HG02798 (cell line): Measurements from ENCODE around the gene ATP5PB.

Experiments
- ATAC-seq: cut with Tn5 transposase; IDR thresholded peaks from one replicate; pipeline ENCODE4 v1.9.1; 2021; ENCODE audit warnings: mild to moderate bottlenecking; ENCODE audit not compliant: unreplicated experiment, poor library complexity

The ATP5PB gene

DNA sequence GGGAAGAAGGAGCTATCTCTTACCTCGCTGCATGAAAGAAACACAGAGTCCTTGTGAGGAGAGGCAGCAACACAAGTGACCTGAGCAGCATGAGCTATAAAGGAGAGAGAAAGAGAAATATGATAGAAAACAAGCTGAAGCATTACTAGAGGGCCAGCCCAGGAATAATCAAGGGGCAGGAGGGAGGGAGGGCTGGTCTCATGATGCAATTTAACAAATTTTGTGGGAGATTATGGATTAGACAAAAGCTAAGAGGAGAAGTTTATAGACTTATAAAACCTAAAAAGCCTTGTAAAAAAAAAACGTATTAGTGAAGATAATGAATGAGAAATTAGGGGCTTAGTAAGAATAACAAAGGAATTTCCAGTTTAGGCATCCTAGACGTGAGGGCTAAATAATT, 5.2 kb upstream of the ATP5PB start:
- no peak for ATAC-seq

- no peak for ATAC-seq
Observed at GRCh38 chr1:111446546-111446945, 2.7 kb upstream of the ATP5PB start.

DNA sequence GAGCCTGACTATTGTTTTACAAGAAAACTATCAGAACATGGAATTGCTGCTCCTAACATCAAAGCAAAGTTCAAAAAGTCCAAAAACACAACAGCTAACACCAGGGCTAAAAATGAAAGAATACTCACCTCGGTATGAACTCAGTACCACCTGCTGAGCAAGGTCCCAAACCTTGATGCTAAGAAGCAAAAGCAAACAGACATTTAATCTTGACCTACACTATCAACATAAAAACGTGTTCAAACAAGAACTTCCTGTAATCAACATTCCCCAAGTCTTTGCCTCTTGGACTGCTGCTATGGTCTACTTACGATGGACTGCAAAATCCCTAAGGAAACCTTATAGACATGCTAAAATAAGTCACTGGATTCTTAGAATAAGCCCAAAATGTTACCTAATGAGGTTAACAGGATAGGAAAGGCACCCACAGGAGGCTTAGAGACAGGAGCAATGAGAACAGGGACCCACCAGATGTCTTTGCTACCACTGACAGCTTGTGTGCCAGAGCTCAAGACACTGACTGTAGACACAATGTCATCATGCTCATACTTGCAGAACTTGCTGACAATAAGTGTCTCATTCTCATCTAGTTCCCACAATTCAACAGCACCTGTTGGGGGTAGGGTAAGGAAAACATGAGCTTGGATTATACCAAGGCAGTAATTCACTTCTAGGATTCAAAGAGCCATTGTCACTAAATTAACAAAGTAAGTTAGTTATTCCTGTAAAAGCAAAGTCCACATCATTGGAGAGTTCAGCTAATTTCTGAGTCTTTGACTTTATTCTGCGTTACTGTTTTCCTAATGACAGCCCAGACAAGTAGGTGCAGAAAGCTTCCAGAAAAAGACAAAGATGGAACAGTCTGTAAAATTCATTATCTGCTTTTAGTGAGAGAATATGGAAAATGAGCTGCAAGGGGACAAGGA, 2.0 kb upstream of the ATP5PB start:
- ATAC-seq = no peak

GRCh38 chr1:111448482-111448917, 764 bp upstream of the ATP5PB start:
- peak; percentile 0 for ATAC-seq

DNA sequence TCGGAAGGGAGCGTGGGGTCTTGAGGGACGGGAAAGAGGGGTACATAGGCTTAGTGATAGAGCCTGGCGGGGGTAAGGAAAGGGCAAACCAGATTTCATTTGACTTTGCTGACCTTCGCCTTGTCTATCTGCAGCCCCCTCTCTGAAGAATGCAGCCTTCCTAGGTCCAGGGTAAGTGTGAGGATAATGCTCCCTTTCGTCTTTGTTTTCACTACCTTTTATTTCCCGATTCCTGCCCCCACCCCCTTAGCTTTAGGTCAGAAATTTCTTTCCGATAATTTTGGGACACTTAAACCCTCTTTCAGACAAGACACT, 396 bp downstream of the ATP5PB start:
- no peak for ATAC-seq

GRCh38 chr1:111450185-111450584, 921 bp downstream of the ATP5PB start:
- no peak for ATAC-seq

DNA sequence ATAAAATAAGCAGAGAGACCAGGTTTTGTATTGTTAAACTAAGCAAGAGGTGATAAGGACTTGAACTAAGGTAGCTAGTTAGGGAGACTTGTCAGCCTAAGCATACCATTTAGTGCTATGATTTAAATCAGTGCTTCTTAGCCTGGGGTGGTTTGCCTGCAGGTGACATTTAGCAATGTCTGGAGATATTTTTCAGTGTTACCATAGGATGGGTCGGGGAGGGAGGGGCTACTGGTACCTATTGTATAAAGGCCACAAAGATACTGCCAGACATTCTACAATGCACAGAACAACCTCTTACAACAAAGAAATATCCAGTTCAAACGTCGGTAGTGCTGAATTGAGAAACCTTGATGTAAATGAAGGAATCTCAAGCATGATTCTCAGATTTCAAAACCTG, 3.3 kb downstream of the ATP5PB start:
- no peak for ATAC-seq

DNA sequence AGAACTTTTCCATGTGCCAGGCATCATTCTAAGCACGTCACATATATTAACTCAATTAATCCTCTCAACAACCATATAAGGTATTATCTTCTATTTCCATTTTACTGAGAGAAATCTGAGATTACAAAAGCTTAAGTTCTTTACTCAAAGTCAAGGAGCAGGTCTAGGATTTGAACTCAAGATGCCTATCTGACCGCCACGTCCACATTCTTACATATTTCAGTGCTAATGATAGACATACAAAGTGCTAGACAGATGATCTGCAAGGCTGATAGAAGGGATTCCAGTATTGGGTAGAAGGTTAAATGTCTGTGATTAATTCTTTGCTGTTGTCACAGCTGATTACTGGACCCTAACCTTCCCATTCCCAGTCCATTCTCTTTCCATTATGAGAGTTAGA, 4.4 kb downstream of the ATP5PB start:
- no peak for ATAC-seq

GRCh38 chr1:111454859-111455641, 5.8 kb downstream of the ATP5PB start:
- no peak for ATAC-seq

DNA sequence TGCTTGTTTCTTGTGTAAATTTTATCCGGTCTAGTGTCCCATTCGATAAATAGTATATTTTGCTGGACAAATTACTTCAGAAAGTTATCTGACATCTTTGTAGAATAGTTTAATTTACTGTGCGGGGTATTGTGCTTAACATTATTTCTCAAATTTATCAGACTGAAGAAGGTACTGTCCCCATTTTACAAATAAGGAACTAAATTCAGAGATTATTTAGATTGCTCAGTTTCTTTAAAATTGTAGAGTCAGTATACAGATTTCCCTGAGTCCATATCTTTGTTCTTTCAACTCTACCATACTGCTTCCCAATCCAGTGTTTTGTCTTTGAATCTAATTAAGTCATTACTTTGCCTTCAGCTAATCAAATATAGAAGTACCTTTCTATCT, 6.4 kb downstream of the ATP5PB start:
- ATAC-seq = no peak

GRCh38 chr1:111461765-111462164, 12.5 kb downstream of the ATP5PB start:
- no peak for ATAC-seq

DNA sequence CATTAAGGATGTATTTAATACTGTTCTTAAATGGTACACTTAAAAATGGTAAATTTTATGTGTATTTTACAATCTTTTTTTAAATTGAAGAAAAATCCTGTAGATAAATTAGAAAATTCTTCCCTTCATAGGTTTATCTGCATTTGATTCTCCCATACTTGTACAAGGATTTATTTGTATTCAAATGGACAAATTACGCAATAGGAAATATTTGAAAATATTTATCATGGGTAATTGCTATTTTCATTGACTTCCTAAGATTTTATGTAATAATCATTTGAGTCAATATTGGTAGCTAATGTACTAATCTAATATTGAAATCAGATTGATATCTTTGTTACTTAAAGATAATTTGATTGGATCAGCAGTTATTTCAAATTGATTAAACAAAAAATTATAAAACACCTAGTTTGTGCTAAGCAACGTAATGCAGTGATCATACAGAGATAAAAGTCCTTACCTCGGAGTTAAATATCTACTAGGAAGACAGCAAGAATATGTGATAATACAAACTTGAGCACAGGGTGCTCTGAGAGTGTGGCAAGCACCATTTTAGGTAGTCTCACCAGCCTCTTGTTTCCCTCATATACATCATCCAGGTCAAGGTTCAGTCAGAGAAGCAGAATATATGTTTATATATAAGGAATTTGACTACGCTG, 13.2 kb downstream of the ATP5PB start:
- no peak for ATAC-seq

DNA sequence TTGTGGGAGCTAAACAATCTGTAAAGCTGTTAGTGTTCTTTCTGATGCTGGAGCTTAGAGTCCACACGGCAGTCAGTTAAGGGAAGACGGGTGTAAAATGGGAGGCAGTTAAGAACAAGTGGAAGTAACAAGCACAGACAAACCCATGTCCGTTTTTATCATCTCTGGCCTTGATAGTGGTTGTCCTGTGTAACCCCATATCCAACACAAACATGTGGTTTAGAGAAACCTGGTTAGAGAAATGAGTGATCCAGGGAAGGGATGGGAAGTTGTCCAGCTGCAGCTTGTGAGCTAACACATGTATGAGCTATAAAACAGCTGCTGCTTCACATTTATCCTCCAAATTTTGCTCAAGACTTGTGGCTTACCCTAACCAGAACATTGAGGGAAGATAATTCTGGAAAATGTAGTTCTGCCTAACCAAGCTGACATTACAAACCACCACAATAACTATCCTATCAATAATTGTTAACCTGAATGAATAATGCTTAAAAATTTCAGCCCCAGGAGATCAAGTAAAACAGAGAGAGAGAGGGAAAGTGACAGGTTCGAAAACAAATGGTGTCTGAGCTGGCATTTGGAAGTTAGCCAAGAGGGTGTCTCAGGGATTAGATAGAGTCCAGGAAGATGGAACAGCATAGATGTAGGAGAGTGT, 13.9 kb downstream of the ATP5PB start:
- no peak for ATAC-seq

DNA sequence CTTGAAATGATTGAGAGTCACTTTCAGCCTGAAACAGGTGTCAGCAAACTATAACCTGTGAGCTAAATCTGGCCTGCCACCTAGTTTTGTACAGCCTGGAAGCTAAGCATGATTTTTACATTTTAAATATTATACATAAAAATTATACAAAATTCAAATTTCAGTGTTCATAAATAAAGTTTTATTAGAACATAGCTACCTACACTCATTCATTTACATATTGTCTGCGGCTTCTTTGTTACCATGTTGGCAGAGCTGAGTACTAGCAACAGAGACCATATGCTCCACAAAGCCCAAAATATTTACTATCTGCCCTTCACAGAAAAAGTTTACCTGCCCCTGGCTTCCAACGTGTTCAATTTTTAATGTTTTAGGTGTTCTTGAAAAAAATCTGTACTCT, 16.5 kb downstream of the ATP5PB start:
- no peak for ATAC-seq

DNA sequence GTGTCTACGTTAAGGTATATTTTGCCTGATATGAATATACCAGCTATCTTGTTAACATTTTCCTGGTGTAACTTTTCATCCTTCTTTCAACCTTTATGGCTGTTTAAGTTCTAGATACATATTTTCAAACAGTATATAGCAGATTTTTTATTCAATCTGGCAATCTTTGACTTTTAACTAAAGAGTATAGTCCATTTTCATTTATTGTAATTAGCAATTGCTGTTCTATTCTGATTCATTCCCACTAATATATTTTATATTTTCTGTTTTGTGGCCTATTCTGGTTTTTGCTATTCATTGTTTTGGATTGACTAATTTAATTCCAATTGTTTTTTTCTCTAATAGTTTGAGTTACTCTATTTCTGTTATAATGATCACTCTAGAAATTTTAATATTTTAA, 17.2 kb downstream of the ATP5PB start:
- ATAC-seq = no peak

DNA sequence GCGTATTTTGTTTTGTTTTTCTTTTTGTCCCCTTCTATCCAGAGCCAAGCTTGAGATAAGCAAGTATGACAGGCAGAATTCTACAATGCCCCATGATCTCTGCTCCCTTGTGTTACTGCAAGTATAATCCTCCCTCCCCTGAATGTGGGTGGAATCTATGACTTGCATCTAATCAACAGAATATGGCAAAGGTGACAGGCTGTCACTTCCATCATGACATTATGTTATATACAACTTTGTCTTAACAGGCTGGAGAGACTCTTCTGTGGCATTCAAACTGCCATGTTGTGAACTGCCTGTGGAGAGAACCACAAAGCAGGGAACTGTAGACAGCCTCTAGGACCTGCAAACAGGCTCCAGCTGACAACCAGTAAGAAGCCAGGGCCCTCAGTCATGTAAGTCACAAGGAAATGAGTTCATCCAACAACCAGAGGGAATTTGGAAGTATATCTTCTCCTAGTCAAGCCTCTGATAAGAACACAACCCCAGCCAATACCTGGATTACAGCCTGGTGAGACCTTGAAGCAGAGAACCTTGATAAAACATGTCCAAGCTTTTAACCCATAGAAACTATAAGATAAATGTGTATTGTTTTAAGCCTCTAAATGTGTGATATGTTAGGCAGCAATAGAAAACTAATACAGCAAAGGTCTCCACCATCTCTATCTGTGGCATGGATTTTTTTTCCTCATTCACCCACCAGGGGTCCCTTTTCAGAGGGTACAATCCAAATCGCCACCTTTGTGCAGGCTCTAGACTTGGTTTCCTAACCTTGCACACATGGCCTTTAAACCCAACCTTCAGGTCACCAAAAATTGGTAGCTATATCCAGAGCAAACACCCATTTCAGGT, 18.8 kb downstream of the ATP5PB start:
- no peak for ATAC-seq

GRCh38 chr1:111468717-111469100, 19.4 kb downstream of the ATP5PB start:
- no peak for ATAC-seq

DNA sequence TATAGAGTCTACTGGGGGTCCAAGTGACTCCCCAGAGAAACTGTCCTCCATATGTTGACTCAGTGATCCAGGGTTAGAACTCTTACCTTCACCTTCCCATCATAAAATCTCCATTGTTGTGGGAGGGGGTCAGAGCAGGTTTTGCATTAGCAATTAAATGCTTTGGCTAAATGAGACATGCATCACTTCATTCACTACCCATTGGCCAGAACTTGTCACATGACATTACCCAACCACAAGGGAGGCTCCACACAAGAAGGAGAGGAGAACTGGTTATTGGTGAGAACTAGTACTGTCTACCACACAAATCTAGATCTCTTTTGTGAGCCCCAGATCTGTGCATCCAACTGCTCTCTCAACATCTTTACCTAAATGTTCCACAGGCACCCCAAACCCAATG, 20.3 kb downstream of the ATP5PB start:
- ATAC-seq = no peak

DNA sequence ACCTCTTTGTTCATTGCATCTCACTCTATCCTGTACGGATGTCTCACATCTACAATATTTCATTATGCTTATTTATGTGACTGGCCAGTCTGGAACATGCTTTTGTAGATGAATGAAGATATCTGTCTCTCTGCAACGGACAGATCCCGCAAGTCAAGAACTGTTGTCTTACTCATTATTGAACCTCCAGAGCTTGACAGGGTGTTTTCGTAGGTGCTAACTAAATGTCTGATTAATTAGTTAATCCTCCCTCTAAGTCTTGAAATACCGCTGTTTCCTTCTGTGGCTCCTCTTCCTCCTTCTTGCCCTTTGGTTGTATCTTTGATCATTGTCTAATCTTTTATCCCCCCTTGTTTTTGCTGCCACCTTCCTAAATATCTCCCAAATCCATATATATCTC, 21.3 kb downstream of the ATP5PB start:
- ATAC-seq = no peak

GRCh38 chr1:111471012-111471411, 21.7 kb downstream of the ATP5PB start:
- ATAC-seq = no peak
